ENCODE data around the gene KIAA0825.

Gene KIAA0825

GRCh38 chr5:94523018-94523417 lies 95.4 kb downstream of the KIAA0825 start:
- no peaks in the 10 kb centered on the region for H3K9me2 ChIP-seq (replicated peaks; ENCODE audit: control insufficient read depth, low read length)
- no peak for TF ChIP-seq CTCF (IDR thresholded peaks at IDR 0.05; ENCODE audit: low read depth, low read length, poor library complexity, severe bottlenecking)
- no peak for TF ChIP-seq EZH2phosphoT487 (IDR thresholded peaks at IDR 0.05; ENCODE audit: borderline replicate concordance, low read length)
- no peak overlapping the region for H3K27ac ChIP-seq (ENCODE audit: low read depth, low read length)
- no peaks in the 10 kb centered on the region for H3K36me3 ChIP-seq (ENCODE audit: control insufficient read depth, low read length)
- H3K4me3 ChIP-seq (ENCODE audit: low read length) = no peak overlapping the region
- H3K79me2 ChIP-seq (ENCODE audit: control insufficient read depth, low read length) = no peaks in the 10 kb centered on the region
- H4K20me1 ChIP-seq (ENCODE audit: control insufficient read depth, insufficient read depth, low read depth, low read length) = no peaks in the 10 kb centered on the region
- H3F3A ChIP-seq (ENCODE audit: control insufficient read depth, insufficient read depth) = no peaks in the 10 kb centered on the region
- H3K27me3 ChIP-seq (ENCODE audit: control insufficient read depth, low read length) = no peaks in the 10 kb centered on the region
- no peak overlapping the region for H3K4me2 ChIP-seq (ENCODE audit: low read length)
- H3K4me1 ChIP-seq (ENCODE audit: control insufficient read depth, low read length) = peaks cover 3% of the 10 kb centered on the region; the same call in 1 of the 2 replicates
- no peaks in the 10 kb centered on the region for H3K9me3 ChIP-seq (ENCODE audit: control insufficient read depth, insufficient read depth, low read length)

GRCh38 chr5:94522117-94522516 lies 96.3 kb downstream of the KIAA0825 start:
- no peaks in the 10 kb centered on the region for H3K27me3 ChIP-seq (ENCODE audit: control insufficient read depth, low read length)
- no peaks in the 10 kb centered on the region for H3F3A ChIP-seq (ENCODE audit: control insufficient read depth, insufficient read depth)
- no peak overlapping the region for H3K4me3 ChIP-seq (ENCODE audit: low read length)
- no peaks in the 10 kb centered on the region for H3K79me2 ChIP-seq (ENCODE audit: control insufficient read depth, low read length)
- H3K9me3 ChIP-seq (ENCODE audit: control insufficient read depth, insufficient read depth, low read length) = no peaks in the 10 kb centered on the region
- no peak overlapping the region for H3K27ac ChIP-seq (ENCODE audit: low read depth, low read length)
- no peaks in the 10 kb centered on the region for H4K20me1 ChIP-seq (ENCODE audit: control insufficient read depth, insufficient read depth, low read depth, low read length)
- H3K9me2 ChIP-seq (replicated peaks; ENCODE audit: control insufficient read depth, low read length) = no peaks in the 10 kb centered on the region
- H3K4me2 ChIP-seq (ENCODE audit: low read length) = no peak overlapping the region
- no peaks in the 10 kb centered on the region for H3K36me3 ChIP-seq (ENCODE audit: control insufficient read depth, low read length)
- peaks cover 3% of the 10 kb centered on the region; the same call in 1 of the 2 replicates for H3K4me1 ChIP-seq (ENCODE audit: control insufficient read depth, low read length)
- TF ChIP-seq EZH2phosphoT487 (IDR thresholded peaks at IDR 0.05; ENCODE audit: borderline replicate concordance, low read length) (no peak), CTCF (IDR thresholded peaks at IDR 0.05; ENCODE audit: low read depth, low read length, poor library complexity, severe bottlenecking) (no peak)

- no peak overlapping the region for H3K4me3 ChIP-seq (ENCODE audit: low read length)
- no peak overlapping the region for H3K27ac ChIP-seq (ENCODE audit: low read depth, low read length)
- no peak overlapping the region for H3K4me2 ChIP-seq (ENCODE audit: low read length)
- no peaks in the 10 kb centered on the region for H3K9me3 ChIP-seq (ENCODE audit: control insufficient read depth, insufficient read depth, low read length)
- TF ChIP-seq EZH2phosphoT487 (IDR thresholded peaks at IDR 0.05; ENCODE audit: borderline replicate concordance, low read length) = no peak
- no peaks in the 10 kb centered on the region for H3K27me3 ChIP-seq (ENCODE audit: control insufficient read depth, low read length)
- no peaks in the 10 kb centered on the region for H3F3A ChIP-seq (ENCODE audit: control insufficient read depth, insufficient read depth)
- H3K4me1 ChIP-seq (ENCODE audit: control insufficient read depth, low read length) = no peaks in the 10 kb centered on the region
- H4K20me1 ChIP-seq (ENCODE audit: control insufficient read depth, insufficient read depth, low read depth, low read length) = no peaks in the 10 kb centered on the region
- no peaks in the 10 kb centered on the region for H3K79me2 ChIP-seq (ENCODE audit: control insufficient read depth, low read length)
- H3K9me2 ChIP-seq (replicated peaks; ENCODE audit: control insufficient read depth, low read length) = no peaks in the 10 kb centered on the region
- H3K36me3 ChIP-seq (ENCODE audit: control insufficient read depth, low read length) = no peaks in the 10 kb centered on the region
These were observed 100.6 kb downstream of the KIAA0825 start for GRCh38 chr5:94517490-94518488.

GRCh38 chr5:94516148-94516547 lies 102.3 kb downstream of the KIAA0825 start:
- no peaks in the 10 kb centered on the region for H3K79me2 ChIP-seq (ENCODE audit: control insufficient read depth, low read length)

More at GRCh38 chr5:94516148-94516547, 102.3 kb downstream of the KIAA0825 start:
- Histone ChIP-seq H3K27ac (ENCODE audit: low read depth, low read length) (no peak overlapping the region), H3K9me3 (ENCODE audit: control insufficient read depth, insufficient read depth, low read length) (no peaks in the 10 kb centered on the region), H3K4me1 (ENCODE audit: control insufficient read depth, low read length) (no peaks in the 10 kb centered on the region), H3K9me2 (replicated peaks; ENCODE audit: control insufficient read depth, low read length) (no peaks in the 10 kb centered on the region), H3K27me3 (ENCODE audit: control insufficient read depth, low read length) (no peaks in the 10 kb centered on the region), H4K20me1 (ENCODE audit: control insufficient read depth, insufficient read depth, low read depth, low read length) (no peaks in the 10 kb centered on the region), H3F3A (ENCODE audit: control insufficient read depth, insufficient read depth) (no peaks in the 10 kb centered on the region), H3K4me3 (ENCODE audit: low read length) (no peak overlapping the region), H3K4me2 (ENCODE audit: low read length) (no peak overlapping the region), H3K36me3 (ENCODE audit: control insufficient read depth, low read length) (no peaks in the 10 kb centered on the region)
- no peak for TF ChIP-seq CTCF (IDR thresholded peaks at IDR 0.05; ENCODE audit: low read depth, low read length, poor library complexity, severe bottlenecking)
- TF ChIP-seq EZH2phosphoT487 (IDR thresholded peaks at IDR 0.05; ENCODE audit: borderline replicate concordance, low read length) = no peak
